SK-N-SH (cell line): ENCODE results near the gene IL22RA1.

ENCODE experiments used
- CTCF ChIP-seq: fragments of 200-600 bp; sonication (generic); IDR thresholded peaks from 2 replicates; pipeline ENCODE4 v1.6.1; 2017; ENCODE audit warnings: antibody characterized with exemption, mild to moderate bottlenecking, moderate library complexity
- ELF1 ChIP-seq: IDR thresholded peaks from 2 replicates; pipeline ENCODE4 v1.4.0; 2012
- EP300 ChIP-seq, 2 experiments: IDR thresholded peaks; 2 replicates each; pipeline versions ENCODE4 v1.4.0 to v1.6.1; 2012; ENCODE audit warnings: borderline replicate concordance in 1 of 2, low read depth in 1 of 2, low read length in 1 of 2
- FOXJ3 ChIP-seq: sonication (generic); formaldehyde crosslinking; IDR thresholded peaks from 2 replicates; pipeline ENCODE4 v1.5.1; 2020; ENCODE audit warnings: mild to moderate bottlenecking, missing genetic modification reagents
- JUND ChIP-seq: IDR thresholded peaks from 2 replicates; pipeline ENCODE4 v1.4.0; 2012
- MXI1 ChIP-seq: IDR thresholded peaks from 2 replicates; pipeline ENCODE4 v1.6.1; 2012; ENCODE audit warnings: mild to moderate bottlenecking, low read depth, low read length, improper control_type of control experiment
- REST ChIP-seq: IDR thresholded peaks from 2 replicates; pipeline ENCODE4 v1.6.1; 2012; ENCODE audit warnings: mild to moderate bottlenecking, low read depth, low read length, moderate library complexity
- TEAD4 ChIP-seq: IDR thresholded peaks from 2 replicates; pipeline ENCODE4 v1.4.0; 2012; ENCODE audit warnings: mild to moderate bottlenecking, borderline replicate concordance; ENCODE audit not compliant: insufficient read depth

DNA sequence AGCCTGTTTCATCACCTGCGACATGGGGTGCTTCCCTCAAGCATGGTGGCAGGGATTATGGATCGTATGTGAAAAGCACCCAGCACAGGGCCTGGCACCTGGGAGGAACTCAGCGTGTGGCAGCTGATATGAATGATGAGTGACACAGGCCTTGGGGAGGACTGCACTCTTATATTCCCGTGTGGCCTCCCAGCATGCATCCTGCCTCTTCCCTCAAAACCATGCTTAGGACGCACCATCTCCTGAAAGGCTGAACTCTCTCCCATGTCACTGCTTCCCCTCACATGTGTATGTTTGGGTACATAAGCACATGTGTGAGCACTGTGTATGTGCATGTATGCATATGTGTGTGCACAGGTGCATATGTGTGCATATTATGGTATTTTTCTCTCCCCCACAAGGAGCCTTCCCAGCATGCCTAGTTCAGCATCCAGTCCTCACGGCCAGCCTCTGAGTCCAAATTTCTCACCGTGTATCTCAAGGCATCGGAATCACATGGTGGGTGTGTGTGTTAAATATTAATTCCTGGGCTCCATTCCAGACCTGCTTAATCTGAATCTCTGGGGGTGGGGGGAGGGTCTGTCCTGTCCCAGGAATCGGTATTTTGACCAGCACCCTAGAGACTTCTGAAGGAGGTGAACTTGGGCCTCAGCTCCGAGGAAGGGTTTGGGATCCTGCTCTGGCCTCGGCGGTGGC is 43.8 kb downstream of the IL22RA1 start:
- TF ChIP-seq REST (no peak), CTCF (no peak), JUND (no peak), EP300 (IDR thresholded peaks at IDR 0.05; ENCODE audit: borderline replicate concordance in 1 of 2, low read depth in 1 of 2, low read length in 1 of 2) (no peak), TEAD4 (no peak), FOXJ3 (no peak), MXI1 (no peak), ELF1 (no peak)
